D721Med (cell line): ENCODE results near the gene ATOH1.

Experiments used
- DNase-seq: peaks from one replicate; pipeline ENCODE4 v3.0.0; 2011; ENCODE audit warnings: low spot score; ENCODE audit not compliant: insufficient read length
- FAIRE-seq: peaks from 2 replicates; lab custom pipeline; 2011; peaks lifted over from hg19 to GRCh38; lab: Jason Lieb, UNC
- CTCF ChIP-seq: IDR thresholded peaks from 2 replicates; pipeline ENCODE4 v1.5.1; 2012; ENCODE audit warnings: mild to moderate bottlenecking, control low read depth; ENCODE audit not compliant: insufficient read depth; ENCODE audit errors: missing control alignments

The ATOH1 gene

GRCh38 chr4:93828332-93828994, at the start of gene ATOH1:
Gene ATOH1, plus strand, starts transcription at chr4:93828753. Its CDS starts 174 bp downstream, at chr4:93828927.
- TF ChIP-seq CTCF, result no peak
- no peak for FAIRE-seq
- no peak for DNase-seq

GRCh38 chr4:93779228-93779627, 49.3 kb upstream of the ATOH1 start:
- FAIRE-seq, result no peak
- TF ChIP-seq CTCF, result no peak
- DNase-seq, result no peak

DNA sequence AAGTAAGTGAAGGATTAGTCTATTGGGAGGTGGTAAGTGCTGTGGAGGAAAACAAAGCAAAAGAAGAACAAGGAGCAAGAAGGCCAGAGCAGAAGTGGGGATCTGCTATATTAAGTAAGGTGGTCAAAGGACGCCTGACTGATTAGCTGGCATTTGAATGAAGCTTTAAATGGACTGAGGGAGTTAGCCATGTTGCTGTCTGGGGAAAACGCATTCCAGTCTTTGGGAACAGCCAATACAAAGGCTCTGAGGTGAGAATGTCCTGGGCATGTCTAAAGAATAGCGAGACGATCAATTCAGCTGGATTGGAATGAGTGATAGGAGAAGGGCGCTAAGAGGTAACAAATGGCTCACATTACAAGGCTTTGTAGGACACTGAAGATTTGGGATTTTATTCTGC, 48.5 kb upstream of the ATOH1 start:
- no peak for DNase-seq
- no peak for FAIRE-seq
- no peak for TF ChIP-seq CTCF

GRCh38 chr4:93781198-93781597, 47.4 kb upstream of the ATOH1 start:
- DNase-seq (no peak), FAIRE-seq (no peak)
- no peak for TF ChIP-seq CTCF

DNA sequence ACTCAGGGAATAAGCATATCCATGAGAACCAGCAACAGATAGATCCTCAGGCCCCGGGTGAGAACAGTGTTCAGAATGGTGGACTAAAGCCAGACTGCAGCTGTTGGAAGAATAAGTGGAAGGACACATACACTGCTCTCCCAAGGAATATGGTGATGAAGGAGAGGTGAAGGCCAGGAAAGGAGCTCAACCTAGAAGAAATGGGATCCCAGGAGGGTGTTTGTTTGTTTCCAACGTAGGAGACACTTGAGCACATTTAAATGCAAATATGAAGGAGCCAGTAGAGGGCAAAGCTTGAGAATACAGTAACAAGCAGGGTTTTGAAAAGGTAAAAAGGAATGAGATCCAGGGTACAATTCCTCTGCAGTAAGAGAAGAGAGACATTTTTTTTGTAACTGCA, 42.4 kb upstream of the ATOH1 start:
- TF ChIP-seq CTCF, result no peak
- no peak for FAIRE-seq
- DNase-seq, result no peak

DNA sequence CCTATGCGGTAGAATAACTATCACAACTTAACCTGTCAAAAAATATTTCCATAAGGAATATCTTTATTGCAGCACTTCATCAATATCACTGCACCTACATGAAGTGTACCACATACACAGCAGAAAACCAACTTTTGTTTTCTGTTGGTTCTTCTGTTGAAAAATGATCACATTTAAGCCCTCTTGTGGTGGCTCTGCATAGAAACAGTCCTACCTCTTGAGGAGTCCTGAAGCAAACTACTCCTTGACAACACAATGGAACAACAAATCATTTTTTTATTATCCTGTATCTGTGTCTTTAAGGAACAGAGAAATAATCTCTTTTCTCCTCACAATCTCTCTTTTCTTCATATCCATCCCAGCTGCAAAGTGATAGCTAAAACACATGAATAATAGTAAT, 39.8 kb upstream of the ATOH1 start:
- DNase-seq (no peak), FAIRE-seq (no peak)
- TF ChIP-seq CTCF, result peak; percentile 19

DNA sequence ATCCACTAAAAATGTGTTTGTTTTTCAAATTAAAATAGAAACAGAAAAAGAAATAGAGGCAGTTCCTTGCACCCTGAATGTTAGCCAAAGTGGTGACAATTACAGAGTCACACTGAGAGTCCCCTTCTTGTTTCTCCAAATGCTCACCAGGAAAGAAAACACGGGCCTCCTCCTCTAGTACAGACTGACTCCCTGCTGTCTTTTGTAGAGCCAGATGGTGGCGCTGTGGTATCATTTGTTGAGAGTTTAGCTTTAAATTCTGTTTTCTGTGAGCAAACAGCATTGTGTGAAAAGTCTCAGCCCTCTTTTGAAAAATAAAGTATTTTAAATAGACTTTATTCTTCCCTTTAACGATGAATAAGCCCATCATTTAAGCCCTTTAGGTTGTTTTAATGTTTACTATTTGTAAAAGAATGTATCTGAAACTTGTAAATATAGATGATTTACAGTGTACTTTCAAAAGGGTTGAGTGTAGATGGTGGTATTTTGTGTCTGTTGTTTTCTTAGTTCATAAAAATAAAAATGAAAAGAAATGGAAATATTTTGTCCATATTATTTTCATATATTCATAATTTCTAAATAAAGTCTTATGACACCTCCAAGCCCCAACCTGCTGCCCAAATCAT, 36.9 kb upstream of the ATOH1 start:
- no peak for DNase-seq
- peak; percentile 98 for TF ChIP-seq CTCF
- no peak for FAIRE-seq
